ENCODE data around the gene SOHLH2.

Gene SOHLH2

DNA sequence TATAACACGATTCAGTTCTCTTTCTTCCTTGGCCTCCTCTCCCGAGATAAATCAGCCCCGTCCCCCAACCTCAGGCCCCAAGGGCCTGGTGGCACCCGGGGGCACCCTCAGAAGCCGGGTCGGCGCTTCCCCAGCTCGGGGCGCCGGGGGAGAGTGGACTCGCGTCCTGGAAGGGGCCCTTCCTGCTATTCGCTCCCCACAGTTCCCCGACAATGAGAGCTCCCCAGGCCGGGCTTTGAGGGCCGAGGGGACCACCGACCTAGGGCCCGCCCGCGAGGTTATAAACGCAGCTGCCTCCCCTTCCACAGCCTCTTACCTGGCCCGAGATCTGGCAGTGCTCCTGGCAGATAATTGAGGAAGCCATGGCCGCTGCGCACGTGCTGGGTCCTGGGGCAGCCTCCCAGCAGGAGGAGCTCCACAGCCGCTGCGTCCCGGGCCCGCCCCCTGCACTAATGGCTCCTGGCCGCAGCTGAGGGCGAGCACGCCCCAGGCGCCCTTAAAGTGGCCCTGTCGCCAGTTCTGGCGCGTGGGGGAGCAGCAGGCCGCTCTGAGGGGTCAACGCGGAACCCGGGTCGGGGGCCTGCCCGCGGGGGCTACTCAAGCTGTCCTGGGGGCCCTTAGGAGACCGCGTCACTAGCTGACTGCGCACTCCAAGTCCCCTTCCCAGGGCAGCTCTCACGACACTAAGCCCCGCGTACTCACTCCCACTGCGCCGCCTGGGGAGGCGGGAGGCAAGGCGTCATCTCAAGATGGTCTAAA, at the start of gene SOHLH2:
SOHLH2 (minus strand) TSS at position 394 of the 759 bp plus-strand sequence; CDS start at position 364, 30 bp downstream.
- DNase-seq, result no peak
- no peaks in the 10 kb centered on the region for H3K4me1 Mint-ChIP-seq
- peaks cover 5% of the 10 kb centered on the region for H3K9me3 Mint-ChIP-seq

GRCh38 chr13:36261976-36262375, 47.6 kb upstream of the SOHLH2 start:
- CTCF ChIA-PET, result no interaction called here
- Mint-ChIP-seq H3K27me3 (no peaks in the 10 kb centered on the region), H3K9me3 (no peaks in the 10 kb centered on the region), H3K4me1 (no peaks in the 10 kb centered on the region), H3K27ac (no peak overlapping the region), H3K36me3 (no peaks in the 10 kb centered on the region), H3K4me3 (no peak overlapping the region)
- no peak for DNase-seq

More for the DNA sequence above, at the start of gene SOHLH2:
- Mint-ChIP-seq H3K27ac (no peak within 1 kb of the TSS), H3K36me3 (no peaks in the 10 kb centered on the region), H3K27me3 (peaks cover 4% of the 10 kb centered on the region), H3K4me3 (no peak within 1 kb of the TSS)
- CTCF ChIA-PET, result no interaction called here

GRCh38 chr13:36261011-36261410, 46.7 kb upstream of the SOHLH2 start:
- Mint-ChIP-seq H3K27me3 (no peaks in the 10 kb centered on the region), H3K4me3 (no peak overlapping the region), H3K27ac (no peak overlapping the region), H3K9me3 (no peaks in the 10 kb centered on the region), H3K36me3 (no peaks in the 10 kb centered on the region), H3K4me1 (no peaks in the 10 kb centered on the region)
- DNase-seq, result no peak
- CTCF ChIA-PET, result no interaction called here

- Mint-ChIP-seq H3K4me3 (no peak overlapping the region), H3K36me3 (no peaks in the 10 kb centered on the region)
These were observed 45.2 kb upstream of the SOHLH2 start for GRCh38 chr13:36259361-36260137.

GRCh38 chr13:36258831-36259230, 44.5 kb upstream of the SOHLH2 start:
- H3K27me3 Mint-ChIP-seq, result no peaks in the 10 kb centered on the region
- H3K36me3 Mint-ChIP-seq, result no peaks in the 10 kb centered on the region
- H3K9me3 Mint-ChIP-seq, result no peaks in the 10 kb centered on the region
- H3K27ac Mint-ChIP-seq, result no peak overlapping the region
- no peaks in the 10 kb centered on the region for H3K4me1 Mint-ChIP-seq
- CTCF ChIA-PET, result no interaction called here
- no peak overlapping the region for H3K4me3 Mint-ChIP-seq
- DNase-seq, result no peak

More at GRCh38 chr13:36259361-36260137, 45.2 kb upstream of the SOHLH2 start:
- CTCF ChIA-PET, result no interaction called here
- Mint-ChIP-seq H3K27me3 (no peaks in the 10 kb centered on the region), H3K4me1 (no peaks in the 10 kb centered on the region), H3K27ac (no peak overlapping the region), H3K9me3 (no peaks in the 10 kb centered on the region)
- no peak for DNase-seq

DNA sequence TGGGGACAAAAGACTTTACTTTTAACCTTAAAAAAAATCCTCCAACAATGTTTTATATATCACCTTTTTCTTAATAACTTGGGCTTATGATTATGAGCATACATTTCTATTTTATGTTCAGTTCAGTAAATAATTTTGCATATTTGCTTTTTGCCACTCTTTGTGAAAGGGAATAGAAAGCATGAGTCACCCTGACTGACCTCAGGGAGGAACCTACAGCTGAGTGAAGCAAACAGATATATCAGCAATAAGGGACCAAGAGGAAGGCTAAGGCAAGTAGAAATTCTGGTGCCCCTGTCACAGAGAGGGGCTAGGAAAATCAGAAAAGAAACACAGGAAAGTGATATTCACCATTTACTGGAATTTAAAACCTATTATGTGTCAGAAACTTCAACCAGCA, 37.2 kb upstream of the SOHLH2 start:
- no peak overlapping the region for H3K27ac Mint-ChIP-seq
- CTCF ChIA-PET, result interaction anchor here (1.3 kb wide), 1 partner anchor 26 kb away, joined by 4 read pairs; no protein-coding TSS in a partner anchor
- no peaks in the 10 kb centered on the region for H3K27me3 Mint-ChIP-seq
- H3K9me3 Mint-ChIP-seq, result no peaks in the 10 kb centered on the region
- H3K4me1 Mint-ChIP-seq, result no peaks in the 10 kb centered on the region
- no peak overlapping the region for H3K4me3 Mint-ChIP-seq
- no peaks in the 10 kb centered on the region for H3K36me3 Mint-ChIP-seq
- no peak for DNase-seq

DNA sequence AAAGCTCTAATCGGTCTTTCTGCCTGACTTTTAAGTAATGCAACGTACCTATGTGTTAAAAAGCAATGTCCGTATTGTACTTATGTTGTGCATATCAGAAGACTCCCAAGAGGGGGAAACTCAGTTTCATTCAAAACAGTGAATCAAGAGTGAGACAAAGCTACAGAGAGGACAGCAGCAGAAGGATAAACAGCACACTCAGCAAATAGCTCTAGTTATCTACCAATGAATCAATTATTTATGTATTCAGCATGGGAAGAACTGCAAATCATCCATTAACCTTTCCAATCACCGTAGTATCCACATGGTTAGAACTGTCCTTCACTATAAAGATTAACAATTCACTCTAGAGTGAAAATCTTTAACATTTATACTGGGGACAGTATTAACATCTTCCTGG, 36.7 kb upstream of the SOHLH2 start:
- no peak for DNase-seq
- no peaks in the 10 kb centered on the region for H3K27me3 Mint-ChIP-seq
- H3K27ac Mint-ChIP-seq, result no peak overlapping the region
- no peak overlapping the region for H3K4me3 Mint-ChIP-seq
- no peaks in the 10 kb centered on the region for H3K36me3 Mint-ChIP-seq
- H3K9me3 Mint-ChIP-seq, result no peaks in the 10 kb centered on the region
- CTCF ChIA-PET, result interaction anchor here (1.3 kb wide), 1 partner anchor 26 kb away, joined by 4 read pairs; no protein-coding TSS in a partner anchor
- H3K4me1 Mint-ChIP-seq, result no peaks in the 10 kb centered on the region

- Mint-ChIP-seq H3K36me3 (no peaks in the 10 kb centered on the region), H3K27me3 (no peaks in the 10 kb centered on the region), H3K4me1 (no peaks in the 10 kb centered on the region), H3K4me3 (no peak overlapping the region), H3K9me3 (no peaks in the 10 kb centered on the region), H3K27ac (no peak overlapping the region)
- DNase-seq, result no peak
- CTCF ChIA-PET, result no interaction called here
These were observed 34.3 kb upstream of the SOHLH2 start for GRCh38 chr13:36248700-36249099.

DNA sequence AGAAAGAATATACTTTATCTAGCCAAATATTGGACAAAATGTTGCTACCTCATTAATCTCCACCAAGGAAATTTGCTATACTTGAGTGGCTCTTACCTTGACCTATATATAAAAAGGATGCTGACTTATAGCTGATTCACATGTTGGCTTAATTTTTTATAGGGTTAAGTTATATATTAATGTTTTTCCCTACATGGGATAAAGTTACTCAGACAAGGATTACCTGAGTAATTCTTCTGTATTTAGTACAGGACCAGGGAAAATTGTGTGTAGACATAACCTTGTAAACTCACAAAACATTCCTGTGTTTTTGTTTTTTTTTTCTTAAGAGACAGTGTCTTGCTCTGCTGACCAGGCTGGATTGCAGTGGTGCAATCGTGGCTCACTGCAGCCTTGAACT, 30.6 kb upstream of the SOHLH2 start:
- no peak for DNase-seq
- H3K9me3 Mint-ChIP-seq, result no peaks in the 10 kb centered on the region
- H3K4me1 Mint-ChIP-seq, result no peaks in the 10 kb centered on the region
- no peaks in the 10 kb centered on the region for H3K27me3 Mint-ChIP-seq
- no peak overlapping the region for H3K27ac Mint-ChIP-seq
- no peaks in the 10 kb centered on the region for H3K36me3 Mint-ChIP-seq
- CTCF ChIA-PET, result no interaction called here
- H3K4me3 Mint-ChIP-seq, result no peak overlapping the region

- Mint-ChIP-seq H3K36me3 (no peaks in the 10 kb centered on the region), H3K27me3 (no peaks in the 10 kb centered on the region), H3K4me3 (no peak overlapping the region), H3K9me3 (no peaks in the 10 kb centered on the region), H3K4me1 (no peaks in the 10 kb centered on the region), H3K27ac (no peak overlapping the region)
- CTCF ChIA-PET, result no interaction called here
- DNase-seq, result no peak
These were observed 29.7 kb upstream of the SOHLH2 start for GRCh38 chr13:36244073-36244472.

GRCh38 chr13:36242761-36243160, 28.4 kb upstream of the SOHLH2 start:
- CTCF ChIA-PET, result no interaction called here
- Mint-ChIP-seq H3K4me3 (no peak overlapping the region), H3K4me1 (no peaks in the 10 kb centered on the region), H3K9me3 (no peaks in the 10 kb centered on the region), H3K27ac (no peak overlapping the region), H3K27me3 (no peaks in the 10 kb centered on the region), H3K36me3 (no peaks in the 10 kb centered on the region)
- no peak for DNase-seq

- Mint-ChIP-seq H3K27me3 (no peaks in the 10 kb centered on the region), H3K4me1 (no peaks in the 10 kb centered on the region), H3K9me3 (no peaks in the 10 kb centered on the region), H3K27ac (no peak overlapping the region), H3K36me3 (no peaks in the 10 kb centered on the region), H3K4me3 (no peak overlapping the region)
- DNase-seq, result no peak
- CTCF ChIA-PET, result no interaction called here
These were observed 16.9 kb upstream of the SOHLH2 start for GRCh38 chr13:36231236-36231635.

DNA sequence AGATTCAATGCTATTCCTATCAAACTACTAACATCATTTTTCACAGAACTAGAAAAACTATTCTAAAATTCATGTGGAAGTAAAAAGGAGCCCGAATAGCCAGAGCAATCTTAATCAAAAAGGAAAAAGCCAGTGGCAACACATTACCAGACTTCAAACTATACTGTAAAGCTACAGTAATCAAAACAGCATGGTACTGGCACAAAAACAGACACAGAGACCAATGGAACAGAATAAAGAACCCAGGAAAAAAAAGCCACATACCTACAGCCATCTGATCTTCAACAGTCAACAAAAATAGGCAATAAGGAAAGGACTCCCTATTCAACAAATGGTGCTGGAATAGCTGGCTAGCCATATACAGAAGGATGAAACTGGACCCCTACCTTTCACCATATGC, 10.4 kb upstream of the SOHLH2 start:
- H3K4me1 Mint-ChIP-seq, result no peaks in the 10 kb centered on the region
- peaks cover 7% of the 10 kb centered on the region for H3K9me3 Mint-ChIP-seq
- no peak overlapping the region for H3K4me3 Mint-ChIP-seq
- no peaks in the 10 kb centered on the region for H3K36me3 Mint-ChIP-seq
- CTCF ChIA-PET, result no interaction called here
- DNase-seq, result no peak
- no peaks in the 10 kb centered on the region for H3K27me3 Mint-ChIP-seq
- no peak overlapping the region for H3K27ac Mint-ChIP-seq

DNA sequence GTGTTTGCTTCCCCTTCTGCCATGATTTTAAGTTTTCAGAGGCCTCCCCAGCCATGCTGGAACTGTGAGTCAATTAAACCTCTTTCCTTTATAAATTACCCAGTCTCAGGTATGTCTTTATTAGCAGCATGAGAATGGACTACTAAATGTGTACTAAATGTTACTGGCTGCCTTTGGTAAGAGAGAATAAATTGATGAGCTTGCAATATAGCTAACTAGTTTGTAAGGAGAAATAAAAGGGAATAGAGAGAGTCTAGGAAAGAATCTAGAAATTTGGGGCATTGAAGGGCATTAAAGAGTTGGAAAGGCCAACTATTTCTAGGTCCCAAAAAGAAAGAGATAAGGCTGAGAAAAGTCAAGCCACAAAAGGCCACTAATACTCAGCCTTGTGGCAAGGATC, 5.5 kb upstream of the SOHLH2 start:
- no peaks in the 10 kb centered on the region for H3K4me1 Mint-ChIP-seq
- peaks cover 10% of the 10 kb centered on the region for H3K9me3 Mint-ChIP-seq
- no peaks in the 10 kb centered on the region for H3K27me3 Mint-ChIP-seq
- H3K36me3 Mint-ChIP-seq, result no peaks in the 10 kb centered on the region
- CTCF ChIA-PET, result no interaction called here
- DNase-seq, result no peak
- no peak overlapping the region for H3K4me3 Mint-ChIP-seq
- H3K27ac Mint-ChIP-seq, result no peak overlapping the region

DNA sequence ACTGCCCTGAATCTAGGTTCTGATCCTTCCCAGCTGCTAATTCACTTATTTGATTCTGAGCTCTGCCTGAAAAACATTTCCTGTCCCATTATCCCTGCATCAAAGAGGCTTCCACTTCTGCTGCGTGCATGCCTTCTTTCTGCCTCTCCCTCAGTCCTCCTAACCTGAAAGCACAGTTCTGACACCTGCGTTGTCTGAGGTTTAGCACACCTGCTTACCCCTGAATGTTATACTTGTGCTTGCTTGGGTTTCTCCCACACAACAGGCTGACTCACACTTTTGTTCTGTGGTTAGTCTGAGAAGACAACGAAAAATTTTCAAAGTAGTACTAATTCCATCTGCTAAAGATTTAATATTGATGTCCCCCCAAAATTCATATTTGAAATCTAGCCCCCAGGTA, 3.1 kb upstream of the SOHLH2 start:
- CTCF ChIA-PET, result no interaction called here
- Mint-ChIP-seq H3K27me3 (no peaks in the 10 kb centered on the region), H3K36me3 (no peaks in the 10 kb centered on the region), H3K9me3 (peaks cover 5% of the 10 kb centered on the region), H3K4me1 (no peaks in the 10 kb centered on the region), H3K4me3 (no peak overlapping the region), H3K27ac (no peak overlapping the region)
- DNase-seq, result no peak

Data from activated naive CD4-positive, alpha-beta T cell treated with anti-CD3 and anti-CD28 coated beads, Interleukin-2, amount 10 ng/mL, durations not matched to agents 7 days and 5 days (primary cell).